SKM-1 (cell line): ENCODE measurements around the gene PDZD7.
A peak's percentile ranks its signal among the peaks of the same experiment; 100 is the strongest.
"Not testable (repeated sequence)": the region's sequence is repeated elsewhere in the genome, so short reads cannot be mapped to it uniquely, and the experiment has no call there.

ENCODE experiments used
- DNase-seq: peaks from one replicate; lab custom pipeline; 2025; ENCODE audit not compliant: unreplicated experiment; lab: John Stamatoyannopoulos, UW

The PDZD7 gene

GRCh38 chr10:101041252-101041761, 10.4 kb upstream of the PDZD7 start:
- DNase-seq = peak; percentile 46

- DNase-seq = no peak
Observed at GRCh38 chr10:101040851-101041250, 9.9 kb upstream of the PDZD7 start.

- no peak for DNase-seq
Observed at GRCh38 chr10:101040061-101040460, 9.1 kb upstream of the PDZD7 start.

GRCh38 chr10:101038484-101038883, 7.6 kb upstream of the PDZD7 start:
- no peak for DNase-seq

- no peak for DNase-seq
Observed at GRCh38 chr10:101036726-101037125, 5.8 kb upstream of the PDZD7 start.

- DNase-seq = no peak
Observed at GRCh38 chr10:101035916-101036702, 5.2 kb upstream of the PDZD7 start.

- no peak for DNase-seq
Observed at GRCh38 chr10:101035314-101035713, 4.4 kb upstream of the PDZD7 start.

- DNase-seq = not testable (repeated sequence)
Observed at GRCh38 chr10:101034404-101034803, 3.5 kb upstream of the PDZD7 start.

- no peak for DNase-seq
Observed at GRCh38 chr10:101033276-101033675, 2.3 kb upstream of the PDZD7 start.

GRCh38 chr10:101032637-101033224, 1.8 kb upstream of the PDZD7 start:
- DNase-seq = peak; percentile 21

GRCh38 chr10:101031796-101032636, 1.1 kb upstream of the PDZD7 start:
- DNase-seq = no peak

GRCh38 chr10:101030496-101031127, 317 bp downstream of the PDZD7 start:
- no peak for DNase-seq

GRCh38 chr10:101029520-101030295, 1.2 kb downstream of the PDZD7 start:
- no peak for DNase-seq

- no peak for DNase-seq
Observed at GRCh38 chr10:101028446-101029337, 2.2 kb downstream of the PDZD7 start.

GRCh38 chr10:101027106-101027720, 3.7 kb downstream of the PDZD7 start:
- no peak for DNase-seq

GRCh38 chr10:101022967-101023705, 7.8 kb downstream of the PDZD7 start:
- DNase-seq = no peak

GRCh38 chr10:101021692-101022251, 9.2 kb downstream of the PDZD7 start:
- no peak for DNase-seq

- DNase-seq = no peak
Observed at GRCh38 chr10:101021239-101021638, 9.7 kb downstream of the PDZD7 start.
